Right lobe of liver (tissue), 6 donors: ENCODE results near the gene DAPK2. TPM values are rescaled to one million over a fixed set of nuclear protein-coding genes. Genes with fewer than 3 reads are reported as not detected.

Experiments
- ATAC-seq, 4 donors: fragments of 200-7000 bp; cut with Tn5 transposase; one replicate each; pipeline ENCODE4 v1.9.1; 2020; ENCODE audit warnings: mild to moderate bottlenecking in 4 of 4, moderate library complexity in 4 of 4
- DNase-seq, 3 donors: peaks; one replicate each; pipeline ENCODE4 v3.0.0-alpha.2; 2020
- H3K27ac ChIP-seq, 3 donors: fragments of 200-600 bp; one replicate each; pipeline ENCODE4 v1.8.0; 2022
- H3K27me3 ChIP-seq, 2 donors: fragments of 200-600 bp; one replicate each; pipeline ENCODE4 v1.8.0; 2022
- H3K36me3 ChIP-seq, 4 donors: fragments of 200-600 bp; sonication (generic) in 1 of 4; one replicate each; pipeline versions ENCODE4 v1.5.1 to v1.8.0; 2017 to 2022; ENCODE audit warnings: control low read depth in 1 of 4
- H3K4me1 ChIP-seq, 4 donors: fragments of 200-600 bp; sonication (generic) in 1 of 4; one replicate each; pipeline versions ENCODE4 v1.5.1 to v1.8.0; 2017 to 2022; ENCODE audit warnings: control low read depth in 1 of 4
- H3K4me3 ChIP-seq, 3 donors: fragments of 200-600 bp; one replicate each; pipeline ENCODE4 v1.8.0; 2022
- H3K9me3 ChIP-seq, 4 donors: fragments of 200-600 bp; sonication (generic) in 1 of 4; one replicate each; pipeline versions ENCODE4 v1.5.1 to v1.8.0; 2017 to 2022; ENCODE audit warnings: control low read depth in 1 of 4
- POLR2A ChIP-seq: fragments of 450-650 bp; IDR thresholded peaks from one replicate; pipeline ENCODE4 v1.6.1; 2017; ENCODE audit warnings: antibody characterized with exemption, mild to moderate bottlenecking
- WGBS: methylation state at CpG from one replicate; pipeline ENCODE4 v1.1.6; 2018; ENCODE audit warnings: low coverage, low lambda C conversion rate; ENCODE audit not compliant: insufficient coverage; ENCODE audit errors: missing lambda C conversion rate; 5-methylcytosine and 5-hydroxymethylcytosine counted together
- intact Hi-C, 2 donors: fragments of 100-400 bp; cut with DNase I; formaldehyde crosslinking; loops; one replicate each; pipeline versions ENCODE4 v1.11.2 to v1.14.1; 2022
- total RNA-seq, 6 experiments: library from RNA; depleted of rRNA in 2 of 6; stranded (reverse); fragments of >200 nt in 2 of 6; fragmentation: NEBNext Ultra II Directional in 3 of 6; extraction: Animal tissue kit (Norgen Biotek cat#: 25700) in 3 of 6; gene quantifications; one replicate each; pipeline versions ENCODE4 v1.1.0 to v1.2.4, GENCODE V29; 2016 to 2023
- TF ChIP-seq, protein P1 (sequence below), 4 donors: fragments of 200-600 bp in 3 of 4; fragments of 450-650 bp in 1 of 4; IDR thresholded peaks; one replicate each; pipeline versions ENCODE4 v1.5.1 to v1.8.0; 2016 to 2022; ENCODE audit warnings: antibody characterized with exemption in 4 of 4, mild to moderate bottlenecking in 2 of 4
- donor health status: DM: no; HTN: yes; CAD: no.
- donor health status: DM: no; HTN: no; CAD: no.
- donor health status: DM: no; HTN: no; CAD: no.
- donor health status: DM: no; HTN: yes; CAD: no.
- donor health status: DM: no; HTN: yes; CAD: no.

DAPK2 gene
- total RNA-seq, 6 experiments from 2014 or later = 1.5 to 11.5 (median 4.7) TPM

DNA sequence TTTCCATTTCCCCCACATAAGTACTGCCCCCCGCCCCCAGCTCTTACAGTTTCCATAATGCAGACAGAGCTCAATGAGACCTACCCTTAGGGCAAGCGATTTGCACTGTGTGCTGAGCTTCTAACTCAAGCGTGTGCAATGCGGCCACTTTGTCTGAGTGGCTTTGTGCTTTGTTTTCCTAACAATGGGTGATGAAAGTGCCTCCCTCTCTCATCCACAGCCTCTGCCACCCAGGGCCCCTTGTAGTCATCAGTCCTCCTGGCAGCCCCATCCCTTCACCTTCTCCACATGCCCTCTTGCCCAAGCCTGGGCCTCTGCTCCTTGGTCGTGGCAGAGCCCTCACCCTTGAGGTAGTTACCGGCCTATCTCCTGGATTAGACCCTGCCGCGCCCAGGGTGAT is 17.2 kb downstream of the DAPK2 start:
- WGBS = 70% methylated on average over 4 of the region's 8 CpGs
- Histone ChIP-seq H3K9me3 (no peaks in the 10 kb centered on the region), H3K27ac (no peak overlapping the region), H3K36me3 (no peaks in the 10 kb centered on the region), H3K4me1 (peaks cover 0 to 22% (median 7%) of the 10 kb centered on the region in 4 donors), H3K4me3 (no peak overlapping the region), H3K27me3 (no peaks in the 10 kb centered on the region)
- TF ChIP-seq, protein P1, sequence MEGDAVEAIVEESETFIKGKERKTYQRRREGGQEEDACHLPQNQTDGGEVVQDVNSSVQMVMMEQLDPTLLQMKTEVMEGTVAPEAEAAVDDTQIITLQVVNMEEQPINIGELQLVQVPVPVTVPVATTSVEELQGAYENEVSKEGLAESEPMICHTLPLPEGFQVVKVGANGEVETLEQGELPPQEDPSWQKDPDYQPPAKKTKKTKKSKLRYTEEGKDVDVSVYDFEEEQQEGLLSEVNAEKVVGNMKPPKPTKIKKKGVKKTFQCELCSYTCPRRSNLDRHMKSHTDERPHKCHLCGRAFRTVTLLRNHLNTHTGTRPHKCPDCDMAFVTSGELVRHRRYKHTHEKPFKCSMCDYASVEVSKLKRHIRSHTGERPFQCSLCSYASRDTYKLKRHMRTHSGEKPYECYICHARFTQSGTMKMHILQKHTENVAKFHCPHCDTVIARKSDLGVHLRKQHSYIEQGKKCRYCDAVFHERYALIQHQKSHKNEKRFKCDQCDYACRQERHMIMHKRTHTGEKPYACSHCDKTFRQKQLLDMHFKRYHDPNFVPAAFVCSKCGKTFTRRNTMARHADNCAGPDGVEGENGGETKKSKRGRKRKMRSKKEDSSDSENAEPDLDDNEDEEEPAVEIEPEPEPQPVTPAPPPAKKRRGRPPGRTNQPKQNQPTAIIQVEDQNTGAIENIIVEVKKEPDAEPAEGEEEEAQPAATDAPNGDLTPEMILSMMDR (IDR thresholded peaks at IDR 0.05) = no peak
- no peak for TF ChIP-seq POLR2A
- no peak for DNase-seq
- ATAC-seq = no peak
- intact Hi-C loops = no loop called here

GRCh38 chr15:64026591-64026990 is 19.7 kb downstream of the DAPK2 start:
- Histone ChIP-seq H3K9me3 (no peaks in the 10 kb centered on the region), H3K27me3 (no peaks in the 10 kb centered on the region), H3K36me3 (no peaks in the 10 kb centered on the region), H3K27ac (no peak overlapping the region), H3K4me3 (no peak overlapping the region), H3K4me1 (peaks cover 0 to 22% (median 7%) of the 10 kb centered on the region in 4 donors)
- WGBS = 83% methylated on average over 2 of the region's 4 CpGs
- intact Hi-C loops = no loop called here
- ATAC-seq = peak in 3 of 4 donors; percentile 10 to 20 (median 16)
- TF ChIP-seq, protein P1 (IDR thresholded peaks at IDR 0.05) = no peak
- TF ChIP-seq POLR2A = no peak
- no peak for DNase-seq

- H3K36me3 ChIP-seq = no peaks in the 10 kb centered on the region
- H3K9me3 ChIP-seq = no peaks in the 10 kb centered on the region
- peaks cover 0 to 36% (median 11%) of the 10 kb centered on the region in 4 donors for H3K4me1 ChIP-seq
- ATAC-seq (peak in 2 of 4 donors; percentile 8 to 19), DNase-seq (no peak)
- no peak overlapping the region for H3K4me3 ChIP-seq
- intact Hi-C loops = no loop called here
- TF ChIP-seq POLR2A = no peak
- TF ChIP-seq, protein P1 (IDR thresholded peaks at IDR 0.05) = peak in 2 of 4 donors; percentile 5 to 12
- H3K27ac ChIP-seq = no peak overlapping the region
- H3K27me3 ChIP-seq = no peaks in the 10 kb centered on the region
- 71% methylated on average over 4 of the region's 5 CpGs for WGBS
Measured at GRCh38 chr15:64024172-64025050, 21.9 kb downstream of the DAPK2 start.

DNA sequence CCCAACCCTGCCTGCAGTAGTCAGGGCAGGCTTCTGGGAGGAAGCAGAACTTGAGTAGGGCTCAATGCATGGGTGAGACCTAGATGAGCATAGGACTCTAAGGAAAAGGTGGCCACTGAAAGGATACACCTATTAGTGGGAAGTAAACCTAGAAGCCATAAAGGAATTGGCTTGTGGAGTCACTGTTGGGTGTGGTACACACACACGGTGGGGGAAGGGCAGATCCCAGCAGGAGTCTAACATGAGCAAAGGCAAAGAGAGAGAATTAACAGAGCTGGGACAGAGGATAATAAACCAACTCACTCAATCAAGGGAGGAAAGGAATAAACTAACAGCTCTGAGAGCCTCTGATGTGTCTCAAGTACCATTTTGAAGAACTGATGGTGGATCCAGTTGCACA is 23.1 kb downstream of the DAPK2 start:
- Histone ChIP-seq H3K4me3 (no peak overlapping the region), H3K36me3 (no peaks in the 10 kb centered on the region), H3K4me1 (peaks cover 0 to 48% (median 16%) of the 10 kb centered on the region in 4 donors), H3K9me3 (no peaks in the 10 kb centered on the region), H3K27ac (no peak overlapping the region), H3K27me3 (no peaks in the 10 kb centered on the region)
- ATAC-seq (no peak), DNase-seq (no peak)
- no CpG with 5 or more reads among the region's 1 CpG for WGBS
- intact Hi-C loops = no loop called here
- no peak for TF ChIP-seq POLR2A
- TF ChIP-seq, protein P1 (IDR thresholded peaks at IDR 0.05) = no peak
